Measurements from ENCODE around the gene ZNF598. TPM values are rescaled to one million over a fixed set of nuclear protein-coding genes. Genes with fewer than 3 reads are reported as not detected.

Gene ZNF598
- total and polyA plus RNA-seq, 2 of the 13 experiments (the other 11 are each of a cell fraction or from before 2014, with no cell fraction given): 13.5 to 14.2 TPM

DNA sequence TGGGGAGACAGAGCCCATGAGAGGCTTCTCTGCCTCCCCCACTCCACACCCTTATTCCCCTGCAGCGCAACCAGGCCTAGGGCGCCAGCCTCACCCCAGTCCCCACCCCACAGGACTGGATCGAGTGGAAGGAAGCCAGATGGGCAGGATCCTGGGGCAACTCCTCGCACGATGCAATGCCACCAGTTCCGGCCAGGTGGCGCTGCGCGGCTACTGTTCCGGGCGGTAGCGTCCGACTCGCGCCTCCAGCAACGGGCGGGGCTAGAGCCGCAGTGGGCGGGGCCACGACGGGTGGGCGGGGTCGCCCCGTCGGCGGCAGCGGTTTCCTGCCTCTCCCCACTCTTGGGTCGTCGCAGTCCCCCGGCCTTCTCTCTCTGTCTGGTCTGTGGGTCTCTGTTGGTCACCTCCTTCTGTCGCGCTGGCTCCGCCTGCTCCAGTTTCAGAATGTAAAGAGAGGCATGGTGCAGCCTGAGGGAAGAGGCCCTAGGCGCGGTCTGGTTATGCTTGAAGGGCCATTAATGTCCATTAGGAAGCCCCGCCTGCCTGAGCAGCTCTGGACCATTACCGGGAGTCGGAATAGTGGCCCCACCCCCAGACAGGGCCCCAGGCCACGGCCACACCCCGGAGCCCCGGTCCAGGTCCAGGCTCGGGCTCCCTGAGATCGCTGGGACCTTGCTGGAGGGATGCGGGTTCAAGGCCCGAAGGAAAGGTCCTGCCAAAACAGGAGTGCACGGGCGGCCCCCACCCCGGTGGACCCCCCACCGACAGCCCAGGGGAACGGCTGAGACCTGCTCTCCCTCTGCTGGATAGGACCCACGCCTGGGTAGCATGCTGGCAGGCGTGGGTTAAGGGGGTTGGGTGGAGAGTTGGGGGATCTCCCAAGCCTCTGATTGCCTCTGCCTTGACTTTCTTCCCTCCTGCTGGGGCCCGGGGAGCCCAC lies 13.7 kb upstream of the ZNF598 start (continued):
- TF ChIP-seq, protein P1, sequence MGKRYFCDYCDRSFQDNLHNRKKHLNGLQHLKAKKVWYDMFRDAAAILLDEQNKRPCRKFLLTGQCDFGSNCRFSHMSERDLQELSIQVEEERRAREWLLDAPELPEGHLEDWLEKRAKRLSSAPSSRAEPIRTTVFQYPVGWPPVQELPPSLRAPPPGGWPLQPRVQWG (CRISPR knock-in tag; IDR thresholded peaks at IDR 0.05; ENCODE audit: borderline replicate concordance, low read depth): no peak
- TF ChIP-seq MED1 (CRISPR knock-in tag; IDR thresholded peaks at IDR 0.05): peak; percentile 63; the same call in 1 of the 2 replicates
- no peak for TF ChIP-seq HNF4A (CRISPR knock-in tag; IDR thresholded peaks at IDR 0.05)
- no peak for TF ChIP-seq FIP1L1 (IDR thresholded peaks at IDR 0.05; ENCODE audit: borderline replicate concordance, insufficient read depth, low read depth, low read length)
- TF ChIP-seq ASH2L (IDR thresholded peaks at IDR 0.05; ENCODE audit: insufficient read length, low read depth, low read length): no peak
- TF ChIP-seq ZNF703 (CRISPR knock-in tag; IDR thresholded peaks at IDR 0.05; ENCODE audit: borderline replicate concordance): no peak
- TF ChIP-seq CBFB (CRISPR knock-in tag; IDR thresholded peaks at IDR 0.05): peak; percentile 46; the same call in 1 of the 2 replicates
- TF ChIP-seq, protein P2, sequence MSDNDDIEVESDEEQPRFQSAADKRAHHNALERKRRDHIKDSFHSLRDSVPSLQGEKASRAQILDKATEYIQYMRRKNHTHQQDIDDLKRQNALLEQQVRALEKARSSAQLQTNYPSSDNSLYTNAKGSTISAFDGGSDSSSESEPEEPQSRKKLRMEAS (IDR thresholded peaks at IDR 0.05): peak; percentile 57; the same call in 1 of the 2 replicates
- peak; percentile 38; the same call in 1 of the 2 replicates for TF ChIP-seq MTA1 (CRISPR knock-in tag; IDR thresholded peaks at IDR 0.05; ENCODE audit: borderline replicate concordance)
- TF ChIP-seq, protein P3, sequence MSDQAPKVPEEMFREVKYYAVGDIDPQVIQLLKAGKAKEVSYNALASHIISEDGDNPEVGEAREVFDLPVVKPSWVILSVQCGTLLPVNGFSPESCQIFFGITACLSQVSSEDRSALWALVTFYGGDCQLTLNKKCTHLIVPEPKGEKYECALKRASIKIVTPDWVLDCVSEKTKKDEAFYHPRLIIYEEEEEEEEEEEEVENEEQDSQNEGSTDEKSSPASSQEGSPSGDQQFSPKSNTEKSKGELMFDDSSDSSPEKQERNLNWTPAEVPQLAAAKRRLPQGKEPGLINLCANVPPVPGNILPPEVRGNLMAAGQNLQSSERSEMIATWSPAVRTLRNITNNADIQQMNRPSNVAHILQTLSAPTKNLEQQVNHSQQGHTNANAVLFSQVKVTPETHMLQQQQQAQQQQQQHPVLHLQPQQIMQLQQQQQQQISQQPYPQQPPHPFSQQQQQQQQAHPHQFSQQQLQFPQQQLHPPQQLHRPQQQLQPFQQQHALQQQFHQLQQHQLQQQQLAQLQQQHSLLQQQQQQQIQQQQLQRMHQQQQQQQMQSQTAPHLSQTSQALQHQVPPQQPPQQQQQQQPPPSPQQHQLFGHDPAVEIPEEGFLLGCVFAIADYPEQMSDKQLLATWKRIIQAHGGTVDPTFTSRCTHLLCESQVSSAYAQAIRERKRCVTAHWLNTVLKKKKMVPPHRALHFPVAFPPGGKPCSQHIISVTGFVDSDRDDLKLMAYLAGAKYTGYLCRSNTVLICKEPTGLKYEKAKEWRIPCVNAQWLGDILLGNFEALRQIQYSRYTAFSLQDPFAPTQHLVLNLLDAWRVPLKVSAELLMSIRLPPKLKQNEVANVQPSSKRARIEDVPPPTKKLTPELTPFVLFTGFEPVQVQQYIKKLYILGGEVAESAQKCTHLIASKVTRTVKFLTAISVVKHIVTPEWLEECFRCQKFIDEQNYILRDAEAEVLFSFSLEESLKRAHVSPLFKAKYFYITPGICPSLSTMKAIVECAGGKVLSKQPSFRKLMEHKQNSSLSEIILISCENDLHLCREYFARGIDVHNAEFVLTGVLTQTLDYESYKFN (CRISPR knock-in tag; conservative IDR thresholded peaks at IDR 0.05): peak; percentile 20
- TF ChIP-seq FLYWCH1 (CRISPR knock-in tag; IDR thresholded peaks at IDR 0.05): no peak
- TF ChIP-seq REL (CRISPR knock-in tag; conservative IDR thresholded peaks at IDR 0.05): no peak
- no peak for TF ChIP-seq ZNF235 (CRISPR knock-in tag; IDR thresholded peaks at IDR 0.05; ENCODE audit: borderline replicate concordance)
- no peak; the same call in 1 of the 2 replicates for TF ChIP-seq ZNF143 (CRISPR knock-in tag; IDR thresholded peaks at IDR 0.05)
- TF ChIP-seq ZNF124 (CRISPR knock-in tag; IDR thresholded peaks at IDR 0.05): no peak; the same call in 1 of the 2 replicates
- TF ChIP-seq, protein P4, sequence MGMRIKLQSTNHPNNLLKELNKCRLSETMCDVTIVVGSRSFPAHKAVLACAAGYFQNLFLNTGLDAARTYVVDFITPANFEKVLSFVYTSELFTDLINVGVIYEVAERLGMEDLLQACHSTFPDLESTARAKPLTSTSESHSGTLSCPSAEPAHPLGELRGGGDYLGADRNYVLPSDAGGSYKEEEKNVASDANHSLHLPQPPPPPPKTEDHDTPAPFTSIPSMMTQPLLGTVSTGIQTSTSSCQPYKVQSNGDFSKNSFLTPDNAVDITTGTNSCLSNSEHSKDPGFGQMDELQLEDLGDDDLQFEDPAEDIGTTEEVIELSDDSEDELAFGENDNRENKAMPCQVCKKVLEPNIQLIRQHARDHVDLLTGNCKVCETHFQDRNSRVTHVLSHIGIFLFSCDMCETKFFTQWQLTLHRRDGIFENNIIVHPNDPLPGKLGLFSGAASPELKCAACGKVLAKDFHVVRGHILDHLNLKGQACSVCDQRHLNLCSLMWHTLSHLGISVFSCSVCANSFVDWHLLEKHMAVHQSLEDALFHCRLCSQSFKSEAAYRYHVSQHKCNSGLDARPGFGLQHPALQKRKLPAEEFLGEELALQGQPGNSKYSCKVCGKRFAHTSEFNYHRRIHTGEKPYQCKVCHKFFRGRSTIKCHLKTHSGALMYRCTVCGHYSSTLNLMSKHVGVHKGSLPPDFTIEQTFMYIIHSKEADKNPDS (CRISPR knock-in tag; IDR thresholded peaks at IDR 0.05): 0 out of 2 replicates have a peak, but pooled peaks have one; percentile 39
- peak; percentile 98 for TF ChIP-seq RAD21 (CRISPR knock-in tag; IDR thresholded peaks at IDR 0.05)
- TF ChIP-seq SMARCC2 (IDR thresholded peaks at IDR 0.05): no peak
- TF ChIP-seq TBX2 (CRISPR knock-in tag; IDR thresholded peaks at IDR 0.05; ENCODE audit: borderline replicate concordance): peak; percentile 81
- TF ChIP-seq GTF3A (CRISPR knock-in tag; conservative IDR thresholded peaks at IDR 0.05): no peak; the same call in 1 of the 2 replicates
- TF ChIP-seq GZF1 (CRISPR knock-in tag; IDR thresholded peaks at IDR 0.05): peak; percentile 75; the same call in 1 of the 2 replicates
- no peak for TF ChIP-seq TCF7 (IDR thresholded peaks at IDR 0.05; ENCODE audit: low read depth)
- no peak for TF ChIP-seq U2AF2 (IDR thresholded peaks at IDR 0.05; ENCODE audit: low read depth, low read length)
- TF ChIP-seq ZNF550 (CRISPR knock-in tag; IDR thresholded peaks at IDR 0.05; ENCODE audit: borderline replicate concordance): no peak

Data from HepG2 (cell line).